Hematopoietic multipotent progenitor cell (in vitro differentiated cells): ENCODE data around the gene LRRC4C. TPM values are rescaled to one million over a fixed set of nuclear protein-coding genes. Genes with fewer than 3 reads are reported as not detected.

Source experiments
- DNase-seq, 3 donors: peaks; one replicate each; pipeline ENCODE4 v3.0.0-alpha.2; 2011 to 2015; ENCODE audit warnings: low read depth in 2 of 3, low spot score in 2 of 3
- total RNA-seq: library from RNA; depleted of rRNA; stranded (reverse); fragments of >200 nt; gene quantifications from one replicate; pipeline ENCODE4 v1.2.3, GENCODE V29; 2012

LRRC4C gene
- total RNA-seq, 1 donor, result 1.9 TPM

DNA sequence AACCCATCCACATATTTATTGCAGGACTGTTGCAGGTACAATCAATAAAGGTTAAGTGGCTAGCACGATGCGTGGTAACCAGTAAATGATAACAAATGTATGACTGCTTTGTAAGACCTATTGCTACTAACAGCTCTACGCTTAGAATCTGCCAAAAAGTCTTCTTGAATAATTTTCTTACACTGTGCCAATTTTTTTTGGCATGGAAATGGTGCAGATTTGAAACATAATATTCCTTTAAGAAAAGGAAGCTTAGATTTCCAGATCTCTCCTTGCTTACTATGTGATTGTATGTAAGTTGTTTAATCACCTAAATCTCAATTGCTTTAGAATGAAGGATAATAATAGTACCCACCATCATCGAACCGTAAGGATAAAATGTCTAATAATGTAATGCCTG lies 192.0 kb downstream of the LRRC4C start:
- no peak for DNase-seq

DNA sequence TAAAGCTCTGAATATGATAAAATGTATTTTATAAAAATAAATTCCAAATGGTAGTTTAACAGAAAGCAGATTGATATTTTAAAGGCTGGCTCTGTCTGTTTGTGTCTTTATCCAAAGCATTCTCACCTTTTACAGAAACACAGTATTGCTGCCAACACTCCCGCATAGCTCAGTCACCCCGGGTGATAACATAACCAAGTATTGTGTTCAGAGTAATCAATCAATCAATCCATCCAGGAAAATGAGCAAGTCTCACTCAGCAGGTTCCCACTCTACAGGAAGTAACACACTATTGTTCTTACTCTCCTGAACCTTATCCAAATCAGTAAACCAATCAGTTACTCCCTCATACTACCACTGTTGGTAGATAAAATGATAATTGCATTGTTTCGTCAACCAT lies 203.4 kb downstream of the LRRC4C start:
- no peak for DNase-seq

DNA sequence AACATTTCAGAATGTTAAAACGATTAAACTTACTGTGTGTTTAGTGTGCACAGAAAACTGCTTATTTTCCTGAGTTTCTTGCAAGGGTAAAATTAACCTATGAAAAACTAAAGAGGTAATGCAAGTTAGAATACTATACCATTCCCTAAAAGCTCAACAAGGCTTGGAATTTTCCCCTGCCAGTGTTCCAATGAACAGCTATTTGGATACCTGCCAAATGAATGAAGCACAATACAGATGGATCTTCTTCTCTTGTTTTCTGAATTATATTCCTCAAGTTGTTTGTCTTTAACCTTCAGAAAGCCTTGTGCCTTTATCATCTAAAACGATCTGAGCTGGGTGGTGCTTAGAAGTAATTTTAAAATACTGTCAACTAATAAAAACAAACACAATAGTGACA lies 204.5 kb downstream of the LRRC4C start:
- DNase-seq, result no peak

DNA sequence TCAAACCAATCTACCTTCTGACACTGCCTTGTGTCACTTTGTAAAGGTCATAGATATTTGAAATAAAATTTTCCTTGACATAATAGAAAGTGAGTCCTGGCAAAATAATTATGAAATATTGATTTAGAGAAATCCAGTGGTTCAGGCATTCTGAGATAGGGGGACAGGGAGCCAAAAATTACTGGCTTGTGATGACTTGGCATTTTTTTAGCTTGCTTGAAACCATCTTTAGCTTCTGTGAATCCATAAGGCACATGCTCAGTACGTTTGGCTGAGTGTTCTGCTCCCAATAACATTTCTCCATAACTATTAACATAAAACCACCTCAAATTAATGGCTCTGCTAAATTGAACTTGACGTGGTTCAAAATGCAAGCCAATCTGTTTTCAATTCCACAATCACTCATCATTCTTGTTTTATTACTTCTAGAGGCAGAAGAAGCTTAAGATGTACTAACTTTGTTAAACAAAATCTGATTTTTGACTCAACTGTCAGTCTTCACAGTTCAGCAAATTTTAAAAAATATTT lies 209.0 kb downstream of the LRRC4C start:
- DNase-seq, result no peak

DNA sequence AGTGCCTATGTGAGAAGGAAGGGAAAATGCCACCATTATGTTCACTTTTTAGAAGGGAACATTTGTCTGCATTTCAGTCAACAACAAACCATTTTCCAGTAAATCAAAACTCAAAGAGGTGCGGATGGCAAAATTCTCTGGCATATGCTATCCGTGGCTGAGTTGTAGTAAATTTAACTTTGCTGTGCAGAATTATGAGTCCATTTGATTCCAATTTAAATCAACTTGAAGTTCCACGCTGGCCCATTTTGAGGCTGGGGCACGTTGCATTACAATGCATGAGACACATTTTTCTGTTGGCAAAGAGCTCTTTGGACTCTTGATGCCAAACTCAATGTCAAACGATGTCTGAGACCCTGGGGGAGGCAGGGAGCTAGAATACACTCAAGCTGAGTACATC lies 211.8 kb downstream of the LRRC4C start:
- DNase-seq, result no peak

DNA sequence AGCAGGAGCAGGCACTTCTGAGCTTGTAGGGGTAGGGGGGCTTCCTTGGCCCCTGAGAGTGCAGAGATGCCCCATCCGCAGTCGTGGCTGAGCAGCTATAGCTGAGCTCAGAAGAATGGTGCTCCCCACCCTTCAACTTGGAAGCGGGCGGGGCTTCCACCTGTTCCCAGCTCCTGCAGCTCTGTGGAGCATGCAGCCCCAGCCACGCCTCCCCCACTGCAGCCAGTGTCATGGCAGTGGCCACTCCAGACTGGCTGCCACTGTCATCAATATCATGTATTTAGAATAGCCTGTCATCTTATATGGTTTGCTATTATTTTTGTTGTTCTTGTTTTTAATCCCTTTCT lies 213.1 kb downstream of the LRRC4C start:
- DNase-seq, result no peak

DNA sequence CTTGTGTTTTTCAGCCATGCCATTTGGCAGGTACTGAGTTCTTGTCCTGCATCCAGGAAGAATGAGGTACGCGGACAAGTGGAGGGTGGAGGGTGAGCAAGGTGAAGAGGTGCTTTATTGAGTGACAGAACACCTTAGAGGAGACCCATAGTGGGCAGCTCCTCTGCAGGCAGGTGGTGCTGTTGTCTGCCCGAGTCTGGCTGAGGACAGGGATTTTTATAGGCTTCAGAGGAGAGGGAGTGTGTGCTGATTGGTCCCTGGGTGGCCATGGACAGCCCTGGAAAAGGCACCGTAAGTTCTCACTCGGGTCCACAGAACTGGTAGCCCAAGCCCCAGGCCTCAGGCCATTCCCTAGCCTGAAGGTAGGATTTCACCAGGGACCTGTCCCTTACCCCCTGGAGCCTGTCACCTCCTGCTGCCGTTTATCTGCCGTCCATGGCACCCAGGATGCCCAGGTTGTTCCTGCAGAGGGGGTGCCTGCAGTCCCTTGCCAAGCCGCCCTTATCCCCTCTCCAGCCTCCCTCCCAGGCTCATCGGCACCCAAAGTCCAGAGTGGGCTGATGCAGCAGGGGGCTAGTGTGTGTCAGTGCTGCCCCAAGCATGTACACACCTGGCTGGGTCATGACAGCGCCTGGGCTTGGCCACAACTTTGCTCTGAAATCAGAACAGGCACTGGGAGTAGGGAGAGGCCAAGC lies 213.6 kb downstream of the LRRC4C start:
- no peak for DNase-seq

DNA sequence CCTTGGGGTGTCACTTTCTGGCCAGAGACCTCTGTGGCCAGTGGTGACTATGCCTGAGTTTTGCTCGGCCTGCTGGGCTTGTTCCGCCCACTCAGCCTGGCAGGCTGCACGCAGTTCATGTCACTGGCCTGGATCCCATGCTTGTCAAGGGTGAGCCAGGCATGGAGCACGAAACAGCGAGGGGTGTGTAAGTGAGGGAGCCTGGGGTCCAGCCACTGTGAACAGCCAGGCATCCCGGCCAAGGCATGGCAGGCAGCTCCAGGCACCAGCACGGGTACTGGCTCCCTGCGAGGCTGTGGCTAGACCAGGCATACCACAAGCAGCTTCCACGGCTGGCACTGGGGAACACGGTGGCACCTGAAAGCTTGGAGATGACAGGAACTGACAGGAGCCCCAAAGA lies 214.3 kb downstream of the LRRC4C start:
- DNase-seq, result no peak

DNA sequence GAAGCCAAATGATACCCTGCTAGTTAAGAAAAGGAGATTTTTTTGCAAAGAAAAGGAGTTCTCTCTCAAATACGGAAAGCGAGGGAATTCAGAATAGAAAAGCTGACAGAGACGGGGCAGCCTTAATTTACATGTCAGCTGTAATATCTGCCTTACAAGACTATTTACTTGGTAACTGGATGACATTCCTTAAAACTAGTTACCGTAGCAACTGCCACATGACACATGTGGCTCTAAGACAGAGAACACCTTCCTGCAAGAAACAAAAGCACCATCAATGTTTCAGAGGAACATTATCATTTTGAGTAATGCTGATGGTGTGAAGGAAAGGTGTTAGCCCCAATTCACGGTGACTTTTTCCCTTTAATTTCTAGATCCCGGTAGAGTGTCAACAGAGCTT lies 222.1 kb downstream of the LRRC4C start:
- no peak for DNase-seq

DNA sequence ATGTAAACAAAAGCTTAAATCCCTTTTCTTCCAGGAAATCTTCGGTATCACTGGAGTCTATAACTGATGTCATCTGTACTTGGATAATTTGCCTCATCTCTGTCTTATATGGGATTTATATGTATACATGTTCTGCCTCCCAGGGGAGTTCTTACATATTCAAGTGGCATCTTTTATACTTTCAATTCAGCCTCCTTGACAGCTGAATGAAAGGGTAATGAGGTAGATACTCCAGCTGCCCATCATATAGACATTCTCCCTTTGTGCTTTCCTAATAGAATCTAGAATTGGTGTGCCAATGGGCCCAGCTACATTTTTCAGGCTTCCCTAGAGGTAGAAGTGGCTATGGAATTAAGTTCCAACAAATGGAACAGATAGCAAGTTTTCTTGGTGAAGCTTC lies 223.8 kb downstream of the LRRC4C start:
- DNase-seq, result no peak

DNA sequence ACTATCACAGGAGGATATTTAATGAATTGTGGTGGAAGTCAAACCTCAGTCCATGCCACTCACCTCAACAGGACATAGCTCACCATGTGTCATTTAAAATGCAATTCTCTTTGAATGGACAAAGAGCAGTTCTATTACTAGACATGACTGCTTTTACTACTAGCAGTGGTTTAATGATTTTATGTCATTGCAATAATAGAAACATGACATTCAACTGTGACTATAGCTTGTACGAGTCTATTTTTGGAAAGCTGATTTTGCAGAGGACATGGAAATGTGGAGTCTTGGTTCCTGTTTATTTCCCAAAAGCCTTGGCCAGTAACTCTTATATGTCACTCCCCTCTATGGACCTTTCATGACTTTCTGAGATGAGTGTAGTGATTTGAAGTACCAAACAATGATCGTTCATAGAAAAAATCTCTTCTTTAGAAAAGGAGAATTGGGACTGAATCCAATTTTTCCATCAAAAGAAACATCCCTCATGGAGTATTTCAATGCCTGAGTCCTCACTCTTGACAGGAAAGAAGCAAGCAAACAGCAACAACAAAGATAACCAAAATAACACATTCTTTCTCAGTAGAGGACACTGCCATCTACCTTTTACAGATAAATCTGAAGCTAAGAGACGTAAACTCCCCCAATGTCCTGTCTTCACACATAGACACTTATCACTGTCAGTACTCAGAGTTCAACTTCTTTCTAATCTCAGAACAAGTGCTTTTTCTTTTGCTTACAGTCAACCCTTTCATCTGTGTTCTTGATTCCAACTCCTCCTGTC lies 233.4 kb downstream of the LRRC4C start:
- no peak for DNase-seq

DNA sequence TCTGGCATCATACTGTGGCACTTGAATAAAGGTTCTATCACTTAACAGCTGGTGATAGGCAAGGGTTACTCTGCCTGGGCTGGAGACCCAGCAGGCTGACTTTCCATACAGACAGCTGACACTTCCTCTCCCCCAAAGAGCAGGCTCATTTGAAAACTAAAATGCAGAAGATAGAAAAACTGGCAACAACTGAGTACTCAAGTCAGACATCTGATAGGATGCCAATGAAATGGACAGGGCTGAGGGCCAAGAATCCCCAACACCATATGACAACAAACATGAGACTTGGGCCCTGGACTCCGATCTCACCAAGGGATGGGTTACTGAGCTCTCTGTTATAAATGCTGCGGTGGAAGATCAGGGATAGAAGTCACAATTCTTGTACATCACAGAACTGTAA lies 237.2 kb downstream of the LRRC4C start:
- no peak for DNase-seq

DNA sequence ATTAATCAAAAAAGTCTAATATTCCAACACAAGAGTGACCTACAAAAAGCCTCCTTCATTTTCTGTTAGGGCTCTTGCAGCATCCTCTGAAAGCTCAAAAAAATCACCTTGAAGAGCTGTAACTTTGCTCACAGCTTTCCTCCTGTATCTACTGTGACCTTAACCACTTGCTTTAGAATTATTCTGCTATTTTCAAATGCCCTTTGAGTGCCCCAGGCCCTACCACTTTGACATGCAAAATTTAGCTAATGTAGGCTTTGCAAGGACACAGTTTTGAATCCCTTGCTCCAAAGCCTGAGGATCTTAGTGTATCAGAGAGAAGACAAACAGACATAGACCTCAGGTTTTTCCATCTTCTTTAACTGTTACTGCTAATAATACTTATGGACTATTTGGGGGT lies 253.1 kb downstream of the LRRC4C start:
- no peak for DNase-seq

DNA sequence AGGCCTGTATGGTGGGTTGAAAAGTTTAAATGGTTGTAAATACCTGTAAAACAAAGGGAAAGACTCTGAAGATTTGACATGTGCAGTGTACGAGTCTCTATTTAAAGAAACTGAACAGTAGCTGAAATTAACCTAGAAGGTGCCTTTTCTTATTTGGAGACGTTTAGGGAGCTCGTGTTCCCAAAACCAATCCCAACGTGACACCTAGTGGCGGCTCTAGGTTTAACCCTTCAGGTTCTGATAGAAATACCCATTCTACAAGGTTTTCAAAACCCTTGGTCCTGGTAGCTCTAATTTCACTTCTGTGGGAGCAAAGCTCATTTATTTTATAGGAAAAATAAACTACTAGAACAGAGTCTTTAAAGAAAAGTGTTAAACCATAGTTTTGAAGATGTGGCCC lies 258.3 kb downstream of the LRRC4C start:
- no peak for DNase-seq

DNA sequence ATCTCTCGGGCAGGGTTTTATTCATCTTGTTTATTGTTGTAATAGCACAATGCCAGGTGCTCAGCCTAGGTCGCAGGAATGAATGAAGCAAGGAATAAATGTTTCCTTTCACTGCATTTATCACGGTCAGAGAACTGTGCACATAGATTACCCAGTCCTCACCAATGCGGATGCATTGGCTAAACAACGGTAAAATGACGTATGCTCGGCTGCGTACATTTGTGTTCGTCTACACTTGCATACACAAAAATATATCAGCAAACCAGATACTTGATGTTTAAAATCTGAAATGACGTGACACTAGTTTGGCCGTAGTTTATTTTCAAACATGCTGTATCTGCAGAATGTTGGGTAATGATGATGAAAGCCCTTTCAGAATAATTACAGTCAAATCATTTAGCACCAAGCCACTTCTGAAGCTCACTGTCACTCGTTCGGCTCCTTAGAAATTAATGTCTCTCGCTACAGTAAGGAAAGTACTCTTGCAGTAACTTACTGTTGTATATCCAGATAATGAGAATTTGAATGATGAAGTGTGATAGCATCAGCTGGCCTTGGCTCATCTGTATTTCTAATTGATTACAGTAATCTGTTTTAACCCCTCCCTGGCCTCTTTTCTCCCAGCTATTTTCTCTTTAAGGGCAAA lies 268.9 kb downstream of the LRRC4C start:
- DNase-seq, result no peak

DNA sequence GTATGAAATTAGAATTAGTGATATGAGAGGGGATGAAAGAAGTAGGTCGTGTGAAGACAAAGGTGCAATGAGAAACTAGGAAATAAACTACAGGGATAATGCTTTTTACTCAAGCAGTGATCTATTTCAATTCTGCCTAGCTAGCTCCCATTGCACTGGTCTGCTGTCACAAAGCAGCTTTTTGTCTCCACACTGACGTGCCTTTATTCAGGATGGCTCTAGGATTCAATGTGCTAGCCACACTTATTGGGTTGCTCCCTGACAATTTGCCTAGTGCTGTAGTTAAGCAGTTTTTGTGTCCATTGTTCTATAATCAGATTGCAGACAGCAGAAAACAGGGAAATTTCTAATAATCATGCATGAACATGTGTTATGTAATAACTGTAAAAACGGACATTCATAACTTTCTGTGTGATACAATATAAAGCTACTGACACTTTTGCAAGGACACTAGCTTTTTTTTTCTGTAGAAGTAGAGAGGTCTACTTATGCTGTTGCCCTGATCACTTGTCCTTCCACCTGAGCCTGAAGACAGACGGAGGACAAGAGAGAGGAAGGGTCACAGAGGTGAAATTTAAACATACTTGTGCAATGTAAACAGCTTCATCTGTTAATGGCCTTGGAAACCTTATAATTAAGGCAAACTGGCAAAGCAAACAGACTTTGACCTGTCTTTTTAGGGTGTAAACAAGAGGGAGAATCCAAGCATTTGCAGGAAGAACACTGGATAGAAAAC lies 269.6 kb downstream of the LRRC4C start:
- DNase-seq, result no peak

DNA sequence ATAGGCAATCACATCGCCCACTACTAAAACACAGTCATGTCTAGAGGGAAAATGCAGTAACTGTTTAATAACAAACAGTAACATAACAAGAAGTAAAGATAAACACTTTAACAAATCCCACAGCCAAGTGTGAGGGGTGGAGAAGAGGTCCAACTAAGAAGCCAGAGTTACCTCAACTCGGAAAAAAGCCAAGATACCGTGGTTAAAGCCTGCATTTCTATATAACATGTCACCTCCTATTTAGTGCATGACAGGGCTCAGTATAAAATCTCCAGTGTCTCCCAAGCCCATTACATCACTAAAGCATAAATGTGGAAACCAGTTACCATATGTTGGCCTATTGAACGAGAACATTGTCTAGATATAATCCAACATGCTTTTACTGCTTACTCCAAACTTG lies 281.7 kb downstream of the LRRC4C start:
- no peak for DNase-seq

DNA sequence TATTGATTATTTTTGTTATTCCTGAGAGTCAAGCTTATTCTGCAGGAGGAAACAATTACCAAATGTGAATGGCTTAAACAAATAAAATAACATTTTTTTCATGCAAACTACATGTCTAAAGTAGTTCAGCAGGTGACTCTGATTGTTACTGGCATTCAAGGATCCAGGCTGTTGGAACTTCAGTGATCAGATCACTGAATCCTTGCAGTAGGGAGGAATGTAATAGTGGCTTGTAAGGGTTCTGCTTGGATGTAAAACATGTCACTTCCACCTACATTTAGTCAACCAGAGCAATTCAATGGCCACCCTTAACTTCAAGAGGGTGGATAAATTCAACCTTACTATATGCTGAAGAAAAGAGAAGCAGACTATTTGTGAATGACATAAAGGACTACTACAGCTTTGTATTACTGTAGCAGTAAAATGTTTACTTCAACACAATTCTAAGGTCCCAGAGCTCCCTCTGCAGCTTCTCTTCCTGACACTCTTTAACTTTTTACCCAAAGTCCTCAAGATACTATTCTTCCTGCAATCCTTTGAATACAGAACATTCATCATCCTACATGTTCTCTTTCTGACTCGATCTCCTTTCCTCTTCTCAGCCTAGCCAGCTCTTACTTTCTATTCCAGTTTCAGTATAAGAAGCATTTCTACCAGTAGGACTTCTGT lies 284.0 kb downstream of the LRRC4C start:
- DNase-seq, result no peak

DNA sequence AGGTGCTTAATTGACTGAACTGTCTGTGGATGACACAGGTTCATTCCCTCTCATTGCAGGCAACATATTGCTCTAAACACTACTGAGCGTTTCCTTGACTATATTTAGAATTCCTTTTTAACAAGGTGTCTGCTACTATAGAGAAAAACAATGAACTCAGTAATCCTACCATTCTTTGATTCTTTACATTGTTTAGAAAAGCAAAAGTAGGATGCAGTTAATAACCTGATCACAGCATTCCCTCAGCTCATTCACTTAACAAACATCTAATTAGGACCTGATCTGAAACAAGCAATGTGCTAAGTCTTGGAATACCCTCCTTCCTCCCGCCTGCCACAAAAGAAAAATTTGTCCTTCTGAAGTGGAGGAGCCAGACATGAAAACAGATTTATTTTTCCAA lies 313.1 kb downstream of the LRRC4C start:
- no peak for DNase-seq

DNA sequence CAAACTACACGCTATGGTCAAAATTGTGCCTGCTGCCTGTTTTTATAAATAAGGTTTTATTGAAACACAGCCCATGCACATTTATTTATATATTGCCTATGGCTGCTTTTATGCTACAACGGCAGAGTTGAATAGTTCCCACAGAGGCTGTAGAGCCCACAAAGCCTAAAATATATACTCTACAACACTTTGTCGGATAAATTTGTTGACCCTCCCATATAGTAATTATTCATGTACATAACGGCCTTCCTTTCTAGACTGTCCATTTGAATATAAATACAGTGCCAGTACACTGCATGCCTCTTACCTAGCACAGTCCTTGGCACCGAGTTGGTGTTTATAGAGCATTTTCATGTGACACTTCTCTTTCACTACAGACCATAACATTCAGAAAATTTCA lies 314.0 kb downstream of the LRRC4C start:
- no peak for DNase-seq

DNA sequence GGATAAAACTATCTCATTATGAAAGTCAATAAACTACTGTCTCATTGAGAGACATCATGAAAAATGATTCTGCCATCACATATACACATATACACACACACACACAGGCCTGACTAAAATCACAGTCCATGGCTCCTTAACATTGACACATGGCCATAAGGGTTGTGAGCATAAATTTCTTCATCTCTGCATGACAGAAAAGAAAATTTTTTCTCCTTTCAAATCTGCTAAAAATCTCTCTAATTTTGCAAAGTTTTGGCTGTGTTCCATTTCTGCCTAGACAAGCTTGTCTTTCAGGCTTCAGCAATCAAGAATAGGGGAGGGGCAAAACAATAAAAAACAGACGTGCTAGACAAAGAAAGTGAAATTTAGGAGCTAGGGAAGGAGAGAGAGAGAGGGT lies 324.5 kb downstream of the LRRC4C start:
- no peak for DNase-seq
